PC-9 (cell line): Measurements from ENCODE around the gene FOS. TPM values are rescaled to one million over a fixed set of nuclear protein-coding genes. Genes with fewer than 3 reads are reported as not detected.

Experiments used
- BruUV-seq: library from RNA; stranded (reverse); fragments of 400-500 nt; replicated peaks from 2 replicates; lab custom pipeline; 2021; lab: Mats Ljungman, UMichigan
- CTCF ChIA-PET: fragments of 300-600 bp; sonication (Branson Sonifier 250); formaldehyde crosslinking; loops from one replicate; lab custom pipeline; 2022; ENCODE audit warnings: antibody characterized with exemption; lab: Charles Lee
- POLR2A ChIA-PET: fragments of 300-600 bp; sonication (Branson Sonifier 250); formaldehyde crosslinking; loops from one replicate; lab custom pipeline; 2022; ENCODE audit warnings: antibody characterized with exemption; ENCODE audit not compliant: unreplicated experiment; lab: Charles Lee
- DNase-seq, 2 experiments: peaks; one replicate each; pipeline versions ENCODE4 v3.0.0 to v3.0.0-alpha.2; 2015 to 2022; ENCODE audit warnings: mixed read lengths in 1 of 2
- H2AFZ ChIP-seq: fragments of 200-600 bp; sonication (generic); 2 replicates; pipeline ENCODE4 v1.8.1; 2017; ENCODE audit warnings: antibody characterized with exemption
- H3F3A ChIP-seq: fragments of 200-600 bp; sonication (generic); 2 replicates; pipeline ENCODE4 v1.8.1; 2017; ENCODE audit warnings: antibody characterized with exemption, mild to moderate bottlenecking, low read depth; ENCODE audit not compliant: insufficient read depth
- H3K27ac ChIP-seq: fragments of 200-600 bp; sonication (generic); 2 replicates; pipeline ENCODE4 v1.6.1; 2016; ENCODE audit warnings: mixed run types
- H3K27me3 ChIP-seq: fragments of 200-600 bp; sonication (generic); 2 replicates; pipeline ENCODE4 v1.6.1; 2016; ENCODE audit warnings: low read depth, mixed run types; ENCODE audit not compliant: insufficient read depth
- H3K36me3 ChIP-seq: fragments of 200-600 bp; sonication (generic); 2 replicates; pipeline ENCODE4 v1.6.1; 2016; ENCODE audit warnings: low read depth, mixed run types
- H3K4me1 ChIP-seq: fragments of 200-600 bp; sonication (generic); replicated peaks from 2 replicates; pipeline ENCODE4 v1.6.1; 2016; ENCODE audit warnings: mixed run types; ENCODE audit not compliant: insufficient read depth
- H3K4me2 ChIP-seq: fragments of 200-600 bp; sonication (generic); 2 replicates; pipeline ENCODE4 v1.6.1; 2017; ENCODE audit warnings: mixed run types
- H3K4me3 ChIP-seq: fragments of 200-600 bp; sonication (generic); 2 replicates; pipeline ENCODE4 v1.6.1; 2016; ENCODE audit warnings: mixed run types
- H3K79me2 ChIP-seq: fragments of 200-600 bp; sonication (generic); 2 replicates; pipeline ENCODE4 v1.6.1; 2017; ENCODE audit warnings: low read depth, mixed run types
- H3K9me2 ChIP-seq: fragments of 200-600 bp; sonication (generic); 2 replicates; pipeline ENCODE4 v1.8.1; 2017; ENCODE audit warnings: mild to moderate bottlenecking; ENCODE audit not compliant: insufficient read depth
- H3K9me3 ChIP-seq: fragments of 200-600 bp; sonication (generic); 2 replicates; pipeline ENCODE4 v1.8.1; 2016; ENCODE audit warnings: low read depth; ENCODE audit not compliant: insufficient read depth
- H4K20me1 ChIP-seq: fragments of 200-600 bp; sonication (generic); 2 replicates; pipeline ENCODE4 v1.8.1; 2017; ENCODE audit not compliant: insufficient read depth
- EZH2 ChIP-seq: fragments of 200-600 bp; sonication (generic); IDR thresholded peaks from 2 replicates; pipeline ENCODE4 v1.8.0; 2017; ENCODE audit warnings: antibody characterized with exemption, low read depth
- intact Hi-C: fragments of 100-400 bp; cut with micrococcal nuclease; formaldehyde crosslinking; loops from one replicate; pipeline ENCODE4 v1.10.0; 2022; ENCODE audit not compliant: unreplicated experiment
- total RNA-seq: library from RNA; stranded (reverse); gene quantifications from 2 replicates; pipeline ENCODE4 v1.2.3, GENCODE V29; 2021
- TF ChIP-seq, protein P1 (sequence below): fragments of 200-600 bp; sonication (generic); conservative IDR thresholded peaks from 2 replicates; pipeline ENCODE4 v1.6.1; 2017; ENCODE audit warnings: mixed run types, antibody characterized with exemption, mild to moderate bottlenecking, moderate library complexity

Gene FOS
- total RNA-seq, 1 experiment from 2014 or later: 84.6 TPM

DNA sequence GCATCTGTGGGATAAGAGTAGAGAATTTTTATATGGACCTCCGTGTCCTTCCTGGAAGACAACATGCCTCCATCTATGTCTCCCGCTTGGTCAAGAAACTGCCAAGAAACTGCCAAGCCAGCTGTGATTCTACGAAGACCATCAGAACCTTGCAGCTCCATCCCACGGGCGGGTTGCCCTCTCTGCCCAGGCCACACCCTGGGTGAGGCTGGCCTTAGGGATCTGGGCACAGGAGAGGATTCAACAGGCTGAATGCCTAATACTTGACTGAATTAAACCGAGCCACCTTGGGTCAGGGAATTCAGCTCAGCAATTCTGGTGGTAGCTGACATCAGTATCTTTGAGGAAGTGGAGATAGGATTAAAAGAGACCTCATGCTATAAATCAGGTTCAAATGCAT lies 37.8 kb upstream of the FOS start:
- Histone ChIP-seq H4K20me1 (no peaks in the 10 kb centered on the region), H3K4me3 (no peak overlapping the region), H3K79me2 (no peaks in the 10 kb centered on the region), H3K27me3 (no peaks in the 10 kb centered on the region), H3K27ac (no peak overlapping the region), H3K36me3 (no peaks in the 10 kb centered on the region), H3K9me3 (no peaks in the 10 kb centered on the region), H3K4me1 (no peaks in the 10 kb centered on the region; the same call in 1 of the 2 replicates), H3K9me2 (no peaks in the 10 kb centered on the region), H3K4me2 (no peak overlapping the region), H2AFZ (no peak overlapping the region), H3F3A (no peaks in the 10 kb centered on the region)
- intact Hi-C loops: no loop called here
- CTCF ChIA-PET: no interaction called here
- POLR2A ChIA-PET: interaction anchor here (0.5 kb wide), 1 partner anchor 172 kb away, joined by 6 read pairs; no protein-coding TSS in a partner anchor
- TF ChIP-seq EZH2: no peak
- TF ChIP-seq, protein P1, sequence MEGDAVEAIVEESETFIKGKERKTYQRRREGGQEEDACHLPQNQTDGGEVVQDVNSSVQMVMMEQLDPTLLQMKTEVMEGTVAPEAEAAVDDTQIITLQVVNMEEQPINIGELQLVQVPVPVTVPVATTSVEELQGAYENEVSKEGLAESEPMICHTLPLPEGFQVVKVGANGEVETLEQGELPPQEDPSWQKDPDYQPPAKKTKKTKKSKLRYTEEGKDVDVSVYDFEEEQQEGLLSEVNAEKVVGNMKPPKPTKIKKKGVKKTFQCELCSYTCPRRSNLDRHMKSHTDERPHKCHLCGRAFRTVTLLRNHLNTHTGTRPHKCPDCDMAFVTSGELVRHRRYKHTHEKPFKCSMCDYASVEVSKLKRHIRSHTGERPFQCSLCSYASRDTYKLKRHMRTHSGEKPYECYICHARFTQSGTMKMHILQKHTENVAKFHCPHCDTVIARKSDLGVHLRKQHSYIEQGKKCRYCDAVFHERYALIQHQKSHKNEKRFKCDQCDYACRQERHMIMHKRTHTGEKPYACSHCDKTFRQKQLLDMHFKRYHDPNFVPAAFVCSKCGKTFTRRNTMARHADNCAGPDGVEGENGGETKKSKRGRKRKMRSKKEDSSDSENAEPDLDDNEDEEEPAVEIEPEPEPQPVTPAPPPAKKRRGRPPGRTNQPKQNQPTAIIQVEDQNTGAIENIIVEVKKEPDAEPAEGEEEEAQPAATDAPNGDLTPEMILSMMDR: no peak
- no peak for DNase-seq
- no TSS peak for BruUV-seq

DNA sequence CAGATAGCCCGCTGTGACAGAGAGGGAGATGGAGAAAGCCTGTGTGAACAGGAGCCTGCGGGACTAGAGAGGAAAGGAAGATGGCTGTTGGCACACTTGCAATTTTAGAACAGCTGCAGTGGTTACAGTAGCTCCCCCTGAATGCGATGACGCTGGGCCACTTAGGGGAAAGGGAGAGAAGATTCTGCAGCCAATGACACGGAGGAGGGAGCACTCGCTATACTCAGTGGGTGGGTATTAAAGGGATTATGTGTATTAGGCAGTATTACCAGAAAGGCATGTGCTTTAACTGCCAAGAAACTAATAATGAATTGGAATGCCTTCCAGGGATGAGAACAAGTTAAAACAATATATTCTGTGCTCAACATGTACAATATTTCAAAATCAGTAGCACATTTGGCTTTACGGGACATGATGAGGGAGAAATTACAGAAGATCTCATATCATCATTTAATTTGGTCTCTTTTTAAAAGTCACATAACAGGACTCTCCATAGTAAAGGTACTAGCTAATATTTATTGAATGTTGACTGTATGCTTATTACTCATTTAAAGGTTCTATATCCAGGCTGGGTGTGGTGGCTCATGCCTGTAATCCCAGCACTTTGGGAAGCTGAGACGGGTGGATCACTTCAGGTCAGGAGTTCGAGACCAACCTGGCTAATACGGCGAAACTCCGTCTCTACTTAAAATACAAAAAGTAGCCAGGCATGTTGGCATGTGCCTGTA lies 35.9 kb upstream of the FOS start:
- ChIA-PET POLR2A (interaction anchor here (0.6 kb wide), 1 partner anchor 43 kb away, joined by 3 read pairs; no protein-coding TSS in a partner anchor), CTCF (no interaction called here)
- Histone ChIP-seq H3K4me2 (no peak overlapping the region), H3K27ac (no peak overlapping the region), H4K20me1 (no peaks in the 10 kb centered on the region), H2AFZ (no peak overlapping the region), H3K36me3 (no peaks in the 10 kb centered on the region), H3K79me2 (no peaks in the 10 kb centered on the region), H3K9me2 (no peaks in the 10 kb centered on the region), H3K9me3 (no peaks in the 10 kb centered on the region), H3K4me1 (peaks cover 11% of the 10 kb centered on the region), H3F3A (no peaks in the 10 kb centered on the region), H3K27me3 (no peaks in the 10 kb centered on the region), H3K4me3 (no peak overlapping the region)
- no peak for TF ChIP-seq EZH2
- BruUV-seq: no TSS peak
- no peak for DNase-seq
- intact Hi-C loops: no loop called here

DNA sequence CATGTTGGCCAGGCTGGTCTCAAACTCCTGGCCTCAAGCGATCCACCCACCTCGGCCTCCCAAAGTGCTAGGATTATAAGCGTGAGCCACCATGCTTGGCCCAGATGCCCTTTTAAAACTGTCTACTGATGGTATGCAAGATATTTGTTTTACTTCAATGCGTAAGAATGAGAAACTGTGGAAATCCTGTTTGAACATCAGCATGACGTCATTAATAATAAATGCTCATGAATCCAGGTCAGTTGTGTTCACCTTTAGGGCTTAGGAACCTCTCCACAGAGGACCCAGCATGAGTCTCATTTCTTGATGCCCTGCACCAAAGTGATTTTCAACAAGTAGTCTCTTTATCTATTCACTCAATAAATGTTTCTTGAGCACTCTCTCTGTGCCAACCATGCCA lies 34.5 kb upstream of the FOS start:
- no peaks in the 10 kb centered on the region for H3K27me3 ChIP-seq
- no peak overlapping the region for H3K27ac ChIP-seq
- no peak for TF ChIP-seq EZH2
- TF ChIP-seq, protein P1: no peak
- ChIA-PET POLR2A (no interaction called here), CTCF (interaction anchor here (0.9 kb wide), 1 partner anchor 51 kb away, joined by 5 read pairs; no protein-coding TSS in a partner anchor)
- no peaks in the 10 kb centered on the region for H3K79me2 ChIP-seq
- H4K20me1 ChIP-seq: no peaks in the 10 kb centered on the region
- no peak for DNase-seq
- no peaks in the 10 kb centered on the region for H3K36me3 ChIP-seq
- no peaks in the 10 kb centered on the region for H3K9me3 ChIP-seq
- peaks cover 15% of the 10 kb centered on the region for H3K4me1 ChIP-seq
- BruUV-seq: no TSS peak
- H3K4me2 ChIP-seq: no peak overlapping the region
- peaks cover 3% of the 10 kb centered on the region; the same call in 1 of the 2 replicates for H3F3A ChIP-seq
- H2AFZ ChIP-seq: no peak overlapping the region
- H3K4me3 ChIP-seq: no peak overlapping the region
- H3K9me2 ChIP-seq: no peaks in the 10 kb centered on the region
- intact Hi-C loops: no loop called here
